Measurements from ENCODE around the gene METTL26. TPM values are rescaled to one million over a fixed set of nuclear protein-coding genes. Genes with fewer than 3 reads are reported as not detected.

The METTL26 gene
- total and polyA plus RNA-seq, 2 of the 4 experiments (the other 2 are of a cell fraction): 46.8 to 128 TPM

DNA sequence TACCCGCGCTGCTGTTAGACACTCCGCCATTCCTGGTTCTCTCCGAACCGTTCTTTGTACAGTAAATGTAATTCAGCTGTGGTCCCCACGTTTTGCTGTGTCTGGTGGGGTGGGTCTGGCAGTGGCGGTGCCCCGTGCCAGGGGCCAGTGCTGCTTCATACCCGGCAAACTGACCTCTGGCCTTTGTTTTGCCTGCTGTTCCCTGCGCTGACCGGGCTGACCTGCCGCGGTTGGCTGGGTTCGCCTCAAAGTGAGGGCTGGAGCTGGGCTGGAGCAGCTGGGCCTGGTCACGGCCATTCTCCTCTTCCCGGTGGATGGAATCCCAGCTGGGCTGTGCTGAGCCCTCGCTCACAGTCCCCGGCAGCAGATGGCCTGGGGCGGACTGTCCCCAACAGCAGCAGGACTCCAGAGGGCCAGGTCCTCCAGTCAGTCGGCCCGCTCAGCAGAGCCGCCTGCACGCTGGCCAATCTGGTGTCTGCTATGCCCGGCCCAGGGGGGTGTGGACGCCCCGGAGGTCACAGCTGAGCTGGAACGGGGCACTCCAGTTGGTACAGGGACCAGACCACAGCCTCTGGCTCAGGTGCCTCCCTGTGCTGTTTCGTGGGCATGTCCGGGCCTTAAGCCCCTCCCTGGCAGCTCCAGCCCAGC, 6.8 kb downstream of the METTL26 start:
- ChIA-PET POLR2A (ENCODE audit: unreplicated experiment) (no interaction called here), CTCF (no interaction called here)
- Histone ChIP-seq H2BK20ac (ENCODE audit: low read depth, low read length) (no peak overlapping the region), H2AK5ac (ENCODE audit: low read depth, low read length) (no peak overlapping the region), H3K4ac (ENCODE audit: low read depth, low read length) (no peak overlapping the region; the same call in 1 of the 2 replicates), H4K20me1 (ENCODE audit: insufficient read depth, low read length) (0 out of 2 replicates have a peak, but pooled peaks cover 3% of the 10 kb centered on the region), H2BK120ac (ENCODE audit: low read depth, low read length) (no peak overlapping the region), H3K56ac (ENCODE audit: extremely low read depth, insufficient read depth, low read length) (no peak overlapping the region), H3K27me3 (ENCODE audit: control insufficient read depth, insufficient read depth, low read length) (no peaks in the 10 kb centered on the region), H3K23ac (ENCODE audit: low read depth, low read length) (no peak overlapping the region), H3K9me1 (ENCODE audit: insufficient read depth, low read length) (no peaks in the 10 kb centered on the region; the same call in 1 of the 2 replicates), H3K9ac (ENCODE audit: low read depth, low read length) (no peak overlapping the region), H3K36me3 (ENCODE audit: control insufficient read depth, insufficient read depth, low read length) (peaks cover 18% of the 10 kb centered on the region; the same call in 1 of the 2 replicates), H4K8ac (ENCODE audit: low read depth in 2 of 2, low read length in 2 of 2) (no peak overlapping the region), H2BK15ac (ENCODE audit: low read depth, low read length) (no peak overlapping the region), H3K9me3 (ENCODE audit: control insufficient read depth, insufficient read depth, low read length) (no peaks in the 10 kb centered on the region), H3K4me1 (ENCODE audit: control insufficient read depth, insufficient read depth, low read length) (peaks cover 25% of the 10 kb centered on the region), H3K4me2 (ENCODE audit: low read depth, low read length) (no peak overlapping the region), H3K14ac (replicated peaks; ENCODE audit: low read depth, low read length) (no peak overlapping the region), H2BK5ac (ENCODE audit: low read depth, low read length, poor library complexity, severe bottlenecking) (no peak overlapping the region), H4K5ac (ENCODE audit: low read depth, low read length) (no peak overlapping the region), H3K4me3 (ENCODE audit: insufficient read depth, low read depth, low read length) (no peak overlapping the region), H4K91ac (ENCODE audit: insufficient read depth, low read depth, low read length) (no peak overlapping the region; the same call in 1 of the 2 replicates), H2AK9ac (replicated peaks; ENCODE audit: low read depth, low read length, poor library complexity) (peak overlapping the region; percentile 71), H2AFZ (replicated peaks; ENCODE audit: low read length, poor library complexity) (no peak overlapping the region), H3K18ac (ENCODE audit: low read depth, low read length) (no peak overlapping the region), H3K79me1 (ENCODE audit: low read depth in 1 of 2, low read length in 2 of 2) (peaks cover 6 to 29% of the 10 kb centered on the region in 2 experiments; a peak in 2 of 4 replicates), H3K27ac (ENCODE audit: insufficient read depth, low read length) (no peak overlapping the region)
- ATAC-seq (ENCODE audit: low read depth): no peak
- dilution Hi-C loops (cut with HindIII; ENCODE audit: low sequenced_read_pairs, unreplicated experiment): no loop called here
- 64% methylated on average over 14 of the region's 29 CpGs; no CpG with 5 or more reads in 1 of the 2 experiments for WGBS, 2 experiments (ENCODE audit: extremely low coverage in 2 of 2, insufficient read length in 1 of 2)
- TF ChIP-seq BHLHE40 (IDR thresholded peaks at IDR 0.05; ENCODE audit: low read depth, low read length) (no peak), MAZ (IDR thresholded peaks at IDR 0.05; ENCODE audit: borderline replicate concordance, low read depth, low read length) (no peak), RFX5 (IDR thresholded peaks at IDR 0.05; ENCODE audit: low read depth, low read length) (no peak), MAFK (IDR thresholded peaks at IDR 0.05; ENCODE audit: low read depth, low read length) (no peak), CEBPB (IDR thresholded peaks at IDR 0.05; ENCODE audit: low read depth, low read length) (no peak), RCOR1 (IDR thresholded peaks at IDR 0.05; ENCODE audit: insufficient replicate concordance, low read length) (no peak), POLR2A (IDR thresholded peaks at IDR 0.05; ENCODE audit: low read depth, low read length) (no peak), CHD1 (IDR thresholded peaks at IDR 0.05; ENCODE audit: low read depth, low read length) (no peak), RAD21 (IDR thresholded peaks at IDR 0.05; ENCODE audit: low read length) (no peak), NFE2L2 (IDR thresholded peaks at IDR 0.05; ENCODE audit: low read depth, low read length) (no peak), MXI1 (IDR thresholded peaks at IDR 0.05; ENCODE audit: borderline replicate concordance, low read depth, low read length) (no peak), SMC3 (IDR thresholded peaks at IDR 0.05; ENCODE audit: low read depth, low read length) (no peak)
- TF ChIP-seq, protein P1, sequence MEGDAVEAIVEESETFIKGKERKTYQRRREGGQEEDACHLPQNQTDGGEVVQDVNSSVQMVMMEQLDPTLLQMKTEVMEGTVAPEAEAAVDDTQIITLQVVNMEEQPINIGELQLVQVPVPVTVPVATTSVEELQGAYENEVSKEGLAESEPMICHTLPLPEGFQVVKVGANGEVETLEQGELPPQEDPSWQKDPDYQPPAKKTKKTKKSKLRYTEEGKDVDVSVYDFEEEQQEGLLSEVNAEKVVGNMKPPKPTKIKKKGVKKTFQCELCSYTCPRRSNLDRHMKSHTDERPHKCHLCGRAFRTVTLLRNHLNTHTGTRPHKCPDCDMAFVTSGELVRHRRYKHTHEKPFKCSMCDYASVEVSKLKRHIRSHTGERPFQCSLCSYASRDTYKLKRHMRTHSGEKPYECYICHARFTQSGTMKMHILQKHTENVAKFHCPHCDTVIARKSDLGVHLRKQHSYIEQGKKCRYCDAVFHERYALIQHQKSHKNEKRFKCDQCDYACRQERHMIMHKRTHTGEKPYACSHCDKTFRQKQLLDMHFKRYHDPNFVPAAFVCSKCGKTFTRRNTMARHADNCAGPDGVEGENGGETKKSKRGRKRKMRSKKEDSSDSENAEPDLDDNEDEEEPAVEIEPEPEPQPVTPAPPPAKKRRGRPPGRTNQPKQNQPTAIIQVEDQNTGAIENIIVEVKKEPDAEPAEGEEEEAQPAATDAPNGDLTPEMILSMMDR (conservative IDR thresholded peaks at IDR 0.05; ENCODE audit: low read depth, low read length): no peak
- TF ChIP-seq, protein P2, sequence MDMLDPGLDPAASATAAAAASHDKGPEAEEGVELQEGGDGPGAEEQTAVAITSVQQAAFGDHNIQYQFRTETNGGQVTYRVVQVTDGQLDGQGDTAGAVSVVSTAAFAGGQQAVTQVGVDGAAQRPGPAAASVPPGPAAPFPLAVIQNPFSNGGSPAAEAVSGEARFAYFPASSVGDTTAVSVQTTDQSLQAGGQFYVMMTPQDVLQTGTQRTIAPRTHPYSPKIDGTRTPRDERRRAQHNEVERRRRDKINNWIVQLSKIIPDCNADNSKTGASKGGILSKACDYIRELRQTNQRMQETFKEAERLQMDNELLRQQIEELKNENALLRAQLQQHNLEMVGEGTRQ (IDR thresholded peaks at IDR 0.05; ENCODE audit: low read depth, low read length): no peak
- in situ Hi-C loops (cut with MboI; ENCODE audit: low sequenced_read_pairs): no loop called here
- DNase-seq: no peak
- no TSS peak for BruUV-seq (replicated peaks)
- intact Hi-C loops (cut with micrococcal nuclease): no loop called here

Data from IMR-90 (cell line).